Stimulated activated CD4-positive, alpha-beta T cell treated with anti-CD3 and anti-CD28 coated beads, Interleukin-4, amount 100 ng/mL, for 4 hours (primary cell): ENCODE measurements around the gene ADH6.
"Not testable (repeated sequence)": the region's sequence is repeated elsewhere in the genome, so short reads cannot be mapped to it uniquely, and the experiment has no call there.

Source experiments
- DNase-seq, 2 experiments: peaks; one replicate each; pipeline ENCODE4 v3.0.0-alpha.2; 2020

Gene ADH6

GRCh38 chr4:99189900-99190299 lies 29.1 kb downstream of the ADH6 start:
- DNase-seq: not testable (repeated sequence)

GRCh38 chr4:99186029-99186428 lies 33.0 kb downstream of the ADH6 start:
- DNase-seq: no peak

DNA sequence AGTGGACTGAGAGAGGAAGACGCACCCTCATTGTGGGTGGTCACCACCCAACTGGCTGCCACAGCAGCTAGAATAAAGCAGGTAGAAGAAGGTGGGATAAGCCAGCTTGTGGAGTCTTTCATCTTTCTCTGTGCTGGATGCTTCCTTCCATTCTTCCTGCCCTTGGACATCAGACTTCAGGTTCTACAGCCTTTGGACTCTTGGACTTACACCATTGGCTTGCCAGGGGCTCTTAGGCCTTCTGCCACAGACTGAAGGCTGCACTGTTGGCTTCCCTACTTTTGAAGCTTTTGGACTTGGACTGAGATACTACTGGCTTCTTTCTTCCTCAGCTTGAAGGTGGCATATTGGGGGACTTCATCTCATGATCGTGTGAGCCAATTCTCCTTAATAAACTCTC lies 33.5 kb downstream of the ADH6 start:
- no peak for DNase-seq

DNA sequence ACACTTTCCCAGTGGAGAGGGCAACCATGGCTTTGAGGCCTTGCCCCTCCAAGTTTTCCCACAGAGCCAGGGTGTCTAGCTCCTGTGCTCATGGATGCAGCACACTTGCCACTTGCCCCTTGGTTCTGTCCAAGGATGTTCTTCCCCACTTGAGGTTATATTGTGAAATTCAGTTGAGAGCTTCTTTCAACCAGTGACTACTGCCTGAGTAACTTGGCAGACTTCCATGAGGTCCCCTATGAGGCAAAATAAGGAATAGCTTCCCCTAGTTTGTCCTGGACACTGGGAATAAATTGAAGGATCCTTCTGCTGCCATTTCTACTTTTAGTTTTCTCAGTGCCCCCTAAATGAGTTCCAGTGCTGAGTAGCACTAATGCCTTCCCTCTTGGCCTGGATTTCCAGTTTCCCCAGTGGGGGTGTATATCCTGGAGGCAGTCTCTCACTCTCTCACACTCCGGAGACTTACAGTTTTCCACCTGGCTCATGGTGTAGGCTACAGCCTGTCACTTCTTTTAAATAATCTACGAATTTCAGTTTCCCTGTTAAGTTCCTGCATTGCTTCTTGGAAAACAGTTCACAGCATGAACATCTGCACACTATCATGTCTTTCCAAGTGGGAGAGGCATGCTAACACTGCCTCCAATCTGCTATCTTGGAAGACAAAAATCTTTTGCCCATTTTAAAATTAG lies 38.5 kb downstream of the ADH6 start:
- no peak for DNase-seq

DNA sequence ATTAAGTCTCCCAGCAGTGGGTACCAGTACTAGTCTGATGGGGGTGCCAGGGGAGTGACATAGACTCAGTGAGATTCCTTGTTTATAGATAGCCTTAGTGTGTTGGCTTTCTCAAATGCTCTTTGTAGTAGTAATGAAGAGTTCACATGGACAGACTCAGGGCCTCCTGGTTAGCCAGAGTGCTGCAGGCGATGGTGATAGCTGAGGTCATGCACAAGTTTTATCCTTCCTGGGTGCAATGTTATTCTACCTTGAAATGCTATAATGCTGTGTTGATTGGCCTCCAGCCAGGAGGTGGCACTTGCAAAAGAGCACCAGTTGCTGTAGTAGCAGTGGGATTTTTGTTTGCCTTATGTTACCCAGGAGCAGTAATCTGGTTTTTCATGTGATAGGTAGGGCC lies 39.4 kb downstream of the ADH6 start:
- DNase-seq: no peak

DNA sequence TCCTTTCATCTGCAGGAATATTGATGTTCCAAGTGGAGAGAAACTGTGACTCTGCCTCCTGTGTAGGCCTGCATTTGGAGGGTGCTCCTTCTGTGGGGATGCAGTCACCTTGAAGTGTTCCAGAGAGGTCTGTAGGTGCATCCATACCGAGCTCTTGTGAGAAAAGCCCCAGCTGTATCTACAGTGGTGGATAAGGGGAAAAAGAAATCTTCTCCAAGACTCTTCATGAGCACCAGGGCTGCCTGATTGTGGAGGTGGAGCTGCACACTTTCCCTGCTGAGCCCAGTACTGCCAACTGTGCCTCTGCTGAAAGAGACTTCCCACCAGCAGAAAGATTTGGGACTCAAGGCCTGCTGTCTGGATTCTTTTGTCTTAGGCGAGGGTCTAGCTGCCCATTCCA lies 39.9 kb downstream of the ADH6 start:
- DNase-seq: no peak

- DNase-seq: no peak
These were observed 52.5 kb downstream of the ADH6 start for GRCh38 chr4:99166544-99166943.

- no peak for DNase-seq
These were observed 53.1 kb downstream of the ADH6 start for GRCh38 chr4:99165978-99166377.

GRCh38 chr4:99161373-99162099 lies 57.5 kb downstream of the ADH6 start:
- no peak for DNase-seq

DNA sequence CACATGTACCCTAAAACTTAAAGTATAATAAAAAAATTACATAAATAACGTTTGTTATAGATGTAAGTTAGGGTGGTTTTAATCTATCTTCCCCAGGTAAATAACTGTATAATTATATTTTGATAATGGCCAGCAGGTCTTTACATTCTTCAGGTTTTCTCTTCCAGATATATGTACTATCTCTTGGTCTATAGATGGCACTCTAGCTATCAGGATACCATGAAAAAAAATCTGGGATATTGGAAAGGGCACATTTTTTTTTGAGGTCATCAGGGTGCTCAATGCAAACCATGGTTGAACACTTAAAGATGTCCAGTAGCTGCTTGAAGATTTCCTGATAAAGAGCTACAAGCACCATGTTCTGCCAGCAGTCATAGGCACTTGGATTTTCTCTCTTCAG lies 59.3 kb downstream of the ADH6 start:
- no peak for DNase-seq

DNA sequence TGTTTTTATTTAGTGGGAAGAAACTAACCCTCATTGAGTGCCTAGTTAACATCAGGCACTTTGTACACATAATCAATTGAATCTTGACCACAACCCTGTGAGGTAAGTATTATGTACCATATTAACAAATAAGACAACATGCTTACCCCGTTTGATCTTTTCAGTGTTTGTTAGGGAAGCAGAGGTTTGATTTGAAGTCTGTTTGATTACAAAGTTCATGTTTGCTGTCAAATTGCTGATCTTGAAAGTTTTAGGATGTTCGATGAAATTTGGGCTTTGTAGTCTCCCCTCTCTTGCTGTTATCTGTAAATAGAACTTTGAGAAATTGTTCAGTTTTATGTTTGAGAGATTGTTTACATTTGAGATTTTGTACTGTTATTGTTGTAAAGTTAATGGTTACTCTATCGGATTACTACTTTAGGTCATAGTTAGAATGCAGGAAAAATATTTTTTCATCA lies 61.5 kb downstream of the ADH6 start:
- DNase-seq: no peak

GRCh38 chr4:99156992-99157391 lies 62.1 kb downstream of the ADH6 start:
- DNase-seq: no peak

DNA sequence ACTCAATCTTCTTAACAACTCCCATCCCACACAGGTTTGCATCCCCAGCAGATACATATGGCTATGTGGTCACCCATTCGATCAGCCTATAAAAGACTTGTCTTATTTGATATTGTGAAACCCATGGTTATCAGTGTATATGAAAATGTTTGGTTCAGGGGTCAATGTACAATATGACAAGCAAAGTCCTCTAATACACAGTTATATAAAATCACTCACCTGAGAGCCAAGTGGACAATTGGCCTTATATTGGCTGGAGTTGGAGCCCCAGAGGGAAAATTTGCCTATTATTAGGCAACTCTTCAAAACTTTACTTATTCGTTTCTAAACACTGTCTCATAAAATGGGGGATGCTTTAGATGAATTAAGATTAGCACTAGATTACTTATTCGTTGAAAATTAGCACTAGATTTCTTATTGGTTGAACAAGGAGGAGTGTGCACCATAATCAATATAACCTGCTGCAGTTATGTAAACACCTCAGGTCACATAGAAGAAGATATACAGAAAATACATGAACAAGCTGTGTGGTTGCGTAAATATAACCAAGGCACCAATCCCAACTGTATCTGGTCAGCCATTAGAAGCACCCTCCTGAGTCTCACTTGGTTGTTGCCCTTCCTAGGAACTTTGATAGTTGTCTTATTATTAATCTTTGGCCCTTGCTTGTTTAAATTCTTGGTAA lies 64.2 kb downstream of the ADH6 start:
- no peak for DNase-seq
